Activated T-helper 17 cell treated with anti-CD3 and anti-CD28 coated beads, Interleukin-2, amount 50 U/mL, for 72 hours (primary cell): Measurements from ENCODE around the gene EPB41L4A. TPM values are rescaled to one million over a fixed set of nuclear protein-coding genes. Genes with fewer than 3 reads are reported as not detected.
"Not testable (repeated sequence)": the region's sequence is repeated elsewhere in the genome, so short reads cannot be mapped to it uniquely, and the experiment has no call there.

ENCODE experiments used
- ATAC-seq: fragments of 150-1000 bp; cut with Tn5 transposase; replicated peaks from 2 replicates; pipeline ENCODE4 v1.10.0; 2021; ENCODE audit warnings: mild to moderate bottlenecking, moderate library complexity
- H3K27ac Mint-ChIP-seq: one replicate; pipeline ENCODE4 v1.8.0; 2022; ENCODE audit warnings: mixed read lengths
- H3K27me3 Mint-ChIP-seq: one replicate; pipeline ENCODE4 v1.8.0; 2022; ENCODE audit warnings: mixed read lengths
- H3K36me3 Mint-ChIP-seq: one replicate; pipeline ENCODE4 v1.8.0; 2022; ENCODE audit warnings: low read depth, mild to moderate bottlenecking, mixed read lengths
- H3K4me1 Mint-ChIP-seq: one replicate; pipeline ENCODE4 v1.8.0; 2022; ENCODE audit warnings: mixed read lengths
- H3K4me3 Mint-ChIP-seq: one replicate; pipeline ENCODE4 v1.8.0; 2022; ENCODE audit warnings: mild to moderate bottlenecking, mixed read lengths
- H3K9me3 Mint-ChIP-seq: one replicate; pipeline ENCODE4 v1.8.0; 2022; ENCODE audit warnings: mixed read lengths
- total RNA-seq, 2 donors: library from RNA; stranded (reverse); gene quantifications; one replicate each; pipeline ENCODE4 v1.2.3, GENCODE V29; 2022

Gene EPB41L4A
- total RNA-seq, 2 donors from 2014 or later = 0.30 to 0.85 TPM

DNA sequence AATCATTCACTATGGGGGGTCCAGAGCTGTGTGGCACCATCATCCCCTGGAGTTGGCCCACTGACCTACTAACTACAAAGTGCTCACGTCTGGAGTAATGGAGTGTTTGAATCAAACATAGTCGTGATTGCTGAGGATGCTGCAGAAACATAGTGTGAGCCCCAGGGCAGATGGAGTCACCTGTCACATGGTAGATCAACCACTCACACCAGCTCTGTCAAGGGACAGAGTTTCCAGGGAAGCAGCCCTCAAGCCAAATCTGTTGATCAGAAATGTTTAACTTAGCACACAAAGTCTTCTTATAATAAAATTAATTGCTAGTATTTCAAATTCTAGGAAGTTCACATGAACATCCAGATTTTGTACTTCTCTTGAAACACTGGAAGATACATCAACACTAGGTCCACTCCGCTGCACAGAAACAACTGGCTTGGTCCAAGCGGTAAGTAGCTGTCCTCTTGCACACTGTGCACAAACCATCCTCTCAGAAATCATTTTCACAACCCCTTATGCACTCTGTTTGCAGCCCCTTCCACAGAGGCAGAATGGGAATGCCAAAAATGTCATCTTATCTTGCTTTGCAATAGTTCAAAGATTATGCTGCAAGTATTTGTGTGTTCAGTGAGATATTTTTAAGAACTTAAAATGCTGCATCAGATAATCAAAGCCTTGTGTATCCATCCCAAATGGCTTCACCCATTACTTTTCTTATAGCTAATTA, 191.0 kb downstream of the EPB41L4A start:
- H3K9me3 Mint-ChIP-seq = no peaks in the 10 kb centered on the region
- H3K27ac Mint-ChIP-seq = no peak overlapping the region
- H3K27me3 Mint-ChIP-seq = no peaks in the 10 kb centered on the region
- H3K36me3 Mint-ChIP-seq = no peaks in the 10 kb centered on the region
- H3K4me3 Mint-ChIP-seq = no peak overlapping the region
- ATAC-seq = no peak
- H3K4me1 Mint-ChIP-seq = no peaks in the 10 kb centered on the region

GRCh38 chr5:112226215-112226614, 192.9 kb downstream of the EPB41L4A start:
- Mint-ChIP-seq H3K36me3 (no peaks in the 10 kb centered on the region), H3K4me1 (no peaks in the 10 kb centered on the region), H3K27me3 (no peaks in the 10 kb centered on the region), H3K9me3 (no peaks in the 10 kb centered on the region), H3K27ac (no peak overlapping the region), H3K4me3 (no peak overlapping the region)
- ATAC-seq = no peak

DNA sequence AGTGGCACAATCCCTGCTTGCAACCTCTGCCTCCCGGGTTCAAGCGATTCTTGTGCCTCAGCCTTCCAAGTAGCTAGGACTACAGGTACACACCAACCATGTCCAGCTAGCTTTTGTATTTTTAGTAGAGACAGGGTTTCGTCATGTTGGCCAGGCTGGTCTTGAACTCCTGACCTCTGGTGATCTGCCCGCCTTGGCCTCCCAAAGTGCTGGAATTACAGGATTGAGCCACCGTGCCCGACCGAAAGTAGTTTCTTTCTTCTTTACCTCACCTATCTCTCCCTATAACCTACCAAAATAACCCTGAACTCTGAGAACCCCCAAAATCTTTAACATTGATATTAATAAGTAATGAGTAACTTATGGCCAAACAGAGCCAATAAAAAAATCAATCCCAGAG, 196.1 kb downstream of the EPB41L4A start:
- not testable (repeated sequence) for H3K4me3 Mint-ChIP-seq, H3K36me3 Mint-ChIP-seq, H3K4me1 Mint-ChIP-seq, H3K27me3 Mint-ChIP-seq, H3K9me3 Mint-ChIP-seq, H3K27ac Mint-ChIP-seq, ATAC-seq

DNA sequence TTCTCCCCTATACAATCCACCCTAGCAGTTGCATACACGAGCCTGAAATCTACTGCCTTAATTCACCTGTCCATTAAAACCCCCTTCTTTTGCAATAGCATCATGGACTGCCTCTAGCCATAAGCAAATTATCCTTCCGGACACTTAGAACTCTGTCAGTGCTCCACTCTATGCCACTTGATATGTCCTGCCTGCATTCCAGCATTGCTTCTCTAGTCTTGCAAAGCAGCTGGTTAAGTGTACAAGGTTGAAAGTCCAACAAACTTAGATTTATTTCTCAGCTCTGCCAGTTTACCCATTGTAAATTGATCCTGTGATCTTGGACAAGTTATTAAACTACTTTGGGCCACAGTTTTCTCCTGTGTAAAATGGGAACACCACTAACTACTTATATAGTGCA, 197.9 kb downstream of the EPB41L4A start:
- H3K4me1 Mint-ChIP-seq = no peaks in the 10 kb centered on the region
- peaks cover 10% of the 10 kb centered on the region for H3K27me3 Mint-ChIP-seq
- no peak for ATAC-seq
- H3K27ac Mint-ChIP-seq = no peak overlapping the region
- no peak overlapping the region for H3K4me3 Mint-ChIP-seq
- no peaks in the 10 kb centered on the region for H3K9me3 Mint-ChIP-seq
- no peaks in the 10 kb centered on the region for H3K36me3 Mint-ChIP-seq

GRCh38 chr5:112219000-112219399, 200.1 kb downstream of the EPB41L4A start:
- Mint-ChIP-seq H3K36me3 (no peaks in the 10 kb centered on the region), H3K4me1 (no peaks in the 10 kb centered on the region), H3K9me3 (no peaks in the 10 kb centered on the region), H3K27me3 (peaks cover 10% of the 10 kb centered on the region), H3K4me3 (no peak overlapping the region), H3K27ac (no peak overlapping the region)
- ATAC-seq = no peak

- H3K4me3 Mint-ChIP-seq = no peak overlapping the region
- H3K36me3 Mint-ChIP-seq = no peaks in the 10 kb centered on the region
- no peak for ATAC-seq
- H3K9me3 Mint-ChIP-seq = no peaks in the 10 kb centered on the region
- H3K4me1 Mint-ChIP-seq = no peaks in the 10 kb centered on the region
- H3K27me3 Mint-ChIP-seq = peaks cover 10% of the 10 kb centered on the region
- H3K27ac Mint-ChIP-seq = no peak overlapping the region
These were observed 201.1 kb downstream of the EPB41L4A start for GRCh38 chr5:112217843-112218579.

GRCh38 chr5:112216140-112216539, 202.9 kb downstream of the EPB41L4A start:
- no peaks in the 10 kb centered on the region for H3K9me3 Mint-ChIP-seq
- H3K4me3 Mint-ChIP-seq = no peak overlapping the region
- peaks cover 10% of the 10 kb centered on the region for H3K27me3 Mint-ChIP-seq
- no peak for ATAC-seq
- no peaks in the 10 kb centered on the region for H3K36me3 Mint-ChIP-seq
- no peaks in the 10 kb centered on the region for H3K4me1 Mint-ChIP-seq
- H3K27ac Mint-ChIP-seq = no peak overlapping the region

DNA sequence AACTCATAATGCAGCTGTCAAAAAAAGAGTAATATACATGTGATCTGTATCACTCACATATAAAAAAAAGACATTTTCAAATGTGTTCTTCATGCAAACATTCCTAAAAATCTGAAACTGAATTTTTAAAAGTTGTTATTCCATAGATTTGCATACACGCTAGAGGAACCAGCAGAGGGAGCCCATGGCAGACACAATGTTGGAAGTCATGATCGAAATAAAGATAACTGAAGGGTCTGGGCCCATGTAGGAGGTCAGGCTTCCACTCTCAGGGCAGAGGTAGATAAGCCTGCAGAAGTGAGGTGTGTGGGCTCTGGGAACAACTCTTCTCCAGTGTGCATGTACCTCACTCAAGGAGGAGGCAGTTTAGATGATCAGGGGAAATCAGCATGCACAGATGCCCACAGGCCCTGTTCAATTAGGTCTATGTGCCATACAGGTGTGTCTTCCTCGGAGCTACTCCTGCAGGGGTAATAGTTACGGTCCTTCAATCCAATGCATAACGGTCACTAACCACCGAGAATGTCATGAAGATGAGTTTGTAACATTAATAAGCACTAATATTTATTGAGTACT, 208.6 kb downstream of the EPB41L4A start:
- Mint-ChIP-seq H3K4me1 (no peaks in the 10 kb centered on the region), H3K36me3 (no peaks in the 10 kb centered on the region), H3K27me3 (peaks cover 22% of the 10 kb centered on the region), H3K4me3 (no peak overlapping the region), H3K27ac (no peak overlapping the region), H3K9me3 (no peaks in the 10 kb centered on the region)
- ATAC-seq = peak; percentile 21

DNA sequence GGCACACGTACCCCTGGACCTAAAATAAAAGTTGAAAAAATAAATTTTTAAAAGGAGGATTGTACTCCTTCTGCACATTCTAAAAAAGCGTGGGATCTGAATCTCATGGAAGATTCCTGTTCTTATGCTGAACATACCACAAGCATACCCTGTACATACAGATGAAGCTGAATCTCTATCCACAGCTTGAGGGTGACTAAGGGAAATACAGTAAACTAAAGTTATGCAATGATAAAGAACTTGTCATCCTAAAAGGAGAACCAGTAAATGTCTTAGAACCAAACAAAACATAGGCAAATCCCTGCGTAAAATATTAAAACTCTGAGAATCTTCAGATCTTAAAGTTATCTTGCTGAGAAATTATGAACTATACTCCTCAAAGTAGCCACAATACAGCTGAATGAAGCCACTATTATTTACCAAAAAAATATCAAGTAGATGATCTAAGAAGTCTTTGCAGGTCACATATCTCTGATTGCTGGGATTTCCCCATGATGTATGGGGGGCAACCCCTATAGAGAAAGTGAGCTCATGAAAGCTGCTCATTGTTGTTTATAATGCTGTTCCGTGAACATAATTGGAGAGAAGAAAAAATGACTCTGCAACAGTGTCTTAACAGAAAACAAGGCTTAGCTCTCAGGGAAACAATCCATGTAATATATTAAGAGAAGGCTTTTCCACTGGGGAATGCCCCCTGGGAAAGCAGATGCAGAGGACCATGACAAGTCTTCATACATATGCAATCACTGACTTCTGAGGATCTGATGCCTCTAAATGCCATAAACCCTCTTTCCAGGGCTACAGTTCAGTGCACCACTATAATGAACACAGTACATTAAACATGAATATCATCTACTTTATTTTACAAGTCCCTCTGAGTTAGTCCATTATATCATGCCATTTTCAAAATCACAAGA, 210.1 kb downstream of the EPB41L4A start:
- H3K4me1 Mint-ChIP-seq = no peaks in the 10 kb centered on the region
- H3K9me3 Mint-ChIP-seq = no peaks in the 10 kb centered on the region
- H3K4me3 Mint-ChIP-seq = no peak overlapping the region
- peak; percentile 42 for ATAC-seq
- H3K27me3 Mint-ChIP-seq = peaks cover 29% of the 10 kb centered on the region
- no peak overlapping the region for H3K27ac Mint-ChIP-seq
- no peaks in the 10 kb centered on the region for H3K36me3 Mint-ChIP-seq

GRCh38 chr5:112208195-112208594, 210.9 kb downstream of the EPB41L4A start:
- not testable (repeated sequence) for ATAC-seq, H3K9me3 Mint-ChIP-seq, H3K4me1 Mint-ChIP-seq, H3K27ac Mint-ChIP-seq, H3K36me3 Mint-ChIP-seq, H3K4me3 Mint-ChIP-seq
- H3K27me3 Mint-ChIP-seq = peaks cover 29% of the 10 kb centered on the region

GRCh38 chr5:112205846-112206245, 213.2 kb downstream of the EPB41L4A start:
- no peak overlapping the region for H3K27ac Mint-ChIP-seq
- H3K9me3 Mint-ChIP-seq = no peaks in the 10 kb centered on the region
- H3K36me3 Mint-ChIP-seq = no peaks in the 10 kb centered on the region
- H3K4me3 Mint-ChIP-seq = no peak overlapping the region
- no peak for ATAC-seq
- no peaks in the 10 kb centered on the region for H3K4me1 Mint-ChIP-seq
- H3K27me3 Mint-ChIP-seq = peaks cover 38% of the 10 kb centered on the region

- H3K9me3 Mint-ChIP-seq = no peaks in the 10 kb centered on the region
- H3K4me1 Mint-ChIP-seq = no peaks in the 10 kb centered on the region
- H3K4me3 Mint-ChIP-seq = no peak overlapping the region
- H3K27ac Mint-ChIP-seq = no peak overlapping the region
- peaks cover 48% of the 10 kb centered on the region for H3K27me3 Mint-ChIP-seq
- H3K36me3 Mint-ChIP-seq = no peaks in the 10 kb centered on the region
- ATAC-seq = peak; percentile 56
These were observed 215.8 kb downstream of the EPB41L4A start for GRCh38 chr5:112203229-112203628.

- Mint-ChIP-seq H3K27me3 (peaks cover 48% of the 10 kb centered on the region), H3K4me1 (no peaks in the 10 kb centered on the region), H3K36me3 (no peaks in the 10 kb centered on the region), H3K9me3 (no peaks in the 10 kb centered on the region), H3K4me3 (no peak overlapping the region), H3K27ac (no peak overlapping the region)
- ATAC-seq = peak; percentile 52
These were observed 216.4 kb downstream of the EPB41L4A start for GRCh38 chr5:112202694-112203093.

DNA sequence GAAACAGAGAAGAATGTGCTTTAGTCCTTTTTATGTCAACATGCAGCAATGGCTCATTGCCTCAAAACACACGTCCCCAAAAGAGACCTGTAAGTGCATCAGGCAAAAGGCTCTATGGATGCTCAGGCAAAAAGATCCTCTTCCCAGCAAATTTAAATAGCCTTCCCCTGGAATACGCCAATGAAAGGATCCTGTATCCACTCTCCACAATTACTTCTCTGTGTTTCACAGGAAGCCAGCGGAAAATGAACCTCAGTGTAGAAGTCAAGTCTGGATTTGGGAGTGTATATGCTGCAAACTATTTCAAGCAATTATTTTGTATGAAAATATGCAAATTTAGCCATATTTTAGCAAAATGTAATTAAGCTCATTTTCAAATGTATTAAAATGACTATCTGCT, 217.9 kb downstream of the EPB41L4A start:
- no peaks in the 10 kb centered on the region for H3K36me3 Mint-ChIP-seq
- no peaks in the 10 kb centered on the region for H3K9me3 Mint-ChIP-seq
- H3K4me1 Mint-ChIP-seq = no peaks in the 10 kb centered on the region
- H3K4me3 Mint-ChIP-seq = no peak overlapping the region
- peaks cover 33% of the 10 kb centered on the region for H3K27me3 Mint-ChIP-seq
- no peak overlapping the region for H3K27ac Mint-ChIP-seq
- ATAC-seq = no peak
